Kidney epithelial cell (primary cell): ENCODE results near the gene SLC12A7. TPM values are rescaled to one million over a fixed set of nuclear protein-coding genes. Genes with fewer than 3 reads are reported as not detected.
"Not testable (repeated sequence)": the region's sequence is repeated elsewhere in the genome, so short reads cannot be mapped to it uniquely, and the experiment has no call there.

Source experiments
- DNase-seq: peaks from one replicate; pipeline ENCODE4 v3.0.0-alpha.2; 2010; ENCODE audit warnings: low read depth
- H3K27me3 ChIP-seq: 2 replicates; pipeline ENCODE4 v1.6.0; 2011; ENCODE audit warnings: low read length; ENCODE audit not compliant: control insufficient read depth, insufficient read depth
- H3K36me3 ChIP-seq: 2 replicates; pipeline ENCODE4 v1.5.1; 2011; ENCODE audit warnings: low read length; ENCODE audit not compliant: control insufficient read depth, insufficient read depth
- H3K4me3 ChIP-seq: 2 replicates; pipeline ENCODE4 v1.5.1; 2011; ENCODE audit warnings: low read depth, mild to moderate bottlenecking, control low read depth, low read length
- CTCF ChIP-seq: IDR thresholded peaks from 2 replicates; pipeline ENCODE4 v1.5.1; 2011; ENCODE audit warnings: mild to moderate bottlenecking, moderate library complexity, low read length, control low read depth, inconsistent platforms; ENCODE audit not compliant: insufficient read depth, poor library complexity, severe bottlenecking
- total RNA-seq: library from RNA; depleted of rRNA; stranded (reverse); fragments of >200 nt; gene quantifications from 2 replicates; pipeline ENCODE4 v1.2.3, GENCODE V29; 2015

Gene SLC12A7
- total RNA-seq, 1 donor from 2014 or later, result 50.3 TPM

- Histone ChIP-seq H3K4me3 (no peak overlapping the region), H3K36me3 (no peaks in the 10 kb centered on the region), H3K27me3 (no peaks in the 10 kb centered on the region)
- no peak for TF ChIP-seq CTCF
- DNase-seq, result no peak
Measured at GRCh38 chr5:1098986-1099597, 12.8 kb downstream of the SLC12A7 start.

GRCh38 chr5:1097988-1098385 lies 13.9 kb downstream of the SLC12A7 start:
- not testable (repeated sequence) for H3K4me3 ChIP-seq, H3K27me3 ChIP-seq, H3K36me3 ChIP-seq, DNase-seq

GRCh38 chr5:1097381-1097987 lies 14.4 kb downstream of the SLC12A7 start:
- TF ChIP-seq CTCF, result no peak
- no peak overlapping the region for H3K4me3 ChIP-seq
- no peak for DNase-seq
- H3K36me3 ChIP-seq, result no peaks in the 10 kb centered on the region
- no peaks in the 10 kb centered on the region for H3K27me3 ChIP-seq

- DNase-seq, result no peak
- Histone ChIP-seq H3K36me3 (no peaks in the 10 kb centered on the region), H3K27me3 (no peaks in the 10 kb centered on the region), H3K4me3 (no peak overlapping the region)
- TF ChIP-seq CTCF, result no peak
Measured at GRCh38 chr5:1096838-1097237, 15.0 kb downstream of the SLC12A7 start.

- Histone ChIP-seq H3K4me3 (no peak overlapping the region), H3K36me3 (no peaks in the 10 kb centered on the region), H3K27me3 (no peaks in the 10 kb centered on the region)
- DNase-seq, result no peak
- TF ChIP-seq CTCF, result no peak
Measured at GRCh38 chr5:1095990-1096363, 15.9 kb downstream of the SLC12A7 start.

- DNase-seq, result no peak
- Histone ChIP-seq H3K36me3 (no peaks in the 10 kb centered on the region), H3K4me3 (no peak overlapping the region), H3K27me3 (no peaks in the 10 kb centered on the region)
- no peak for TF ChIP-seq CTCF
Measured at GRCh38 chr5:1095302-1095989, 16.4 kb downstream of the SLC12A7 start.
